ENCODE measurements around the gene MEGF6.

MEGF6 gene

GRCh38 chr1:3645666-3646355, 34.5 kb upstream of the MEGF6 start:
- DNase-seq: no peak

GRCh38 chr1:3645247-3645646, 33.9 kb upstream of the MEGF6 start:
- DNase-seq: no peak

- no peak for DNase-seq
Measured at GRCh38 chr1:3644273-3644672, 33.0 kb upstream of the MEGF6 start.

- DNase-seq: no peak
Measured at GRCh38 chr1:3642919-3643675, 31.8 kb upstream of the MEGF6 start.

GRCh38 chr1:3641816-3642215, 30.5 kb upstream of the MEGF6 start:
- DNase-seq: no peak

- no peak for DNase-seq
Measured at GRCh38 chr1:3641046-3641760, 29.9 kb upstream of the MEGF6 start.

GRCh38 chr1:3640121-3640837, 29.0 kb upstream of the MEGF6 start:
- no peak for DNase-seq

- DNase-seq: no peak
Measured at GRCh38 chr1:3639397-3639911, 28.1 kb upstream of the MEGF6 start.

GRCh38 chr1:3638676-3639075, 27.4 kb upstream of the MEGF6 start:
- no peak for DNase-seq

GRCh38 chr1:3638027-3638426, 26.7 kb upstream of the MEGF6 start:
- DNase-seq: no peak

GRCh38 chr1:3636531-3636930, 25.2 kb upstream of the MEGF6 start:
- DNase-seq: no peak

- no peak for DNase-seq
Measured at GRCh38 chr1:3636080-3636479, 24.8 kb upstream of the MEGF6 start.

- no peak for DNase-seq
Measured at GRCh38 chr1:3634059-3634800, 22.9 kb upstream of the MEGF6 start.

GRCh38 chr1:3633344-3634058, 22.2 kb upstream of the MEGF6 start:
- DNase-seq: no peak

- DNase-seq: no peak
Measured at GRCh38 chr1:3632716-3633343, 21.5 kb upstream of the MEGF6 start.

- DNase-seq: no peak
Measured at GRCh38 chr1:3632298-3632697, 21.0 kb upstream of the MEGF6 start.

- no peak for DNase-seq
Measured at GRCh38 chr1:3631320-3632260, 20.3 kb upstream of the MEGF6 start.

GRCh38 chr1:3630914-3631313, 19.6 kb upstream of the MEGF6 start:
- DNase-seq: no peak

- no peak for DNase-seq
Measured at GRCh38 chr1:3630161-3630611, 18.9 kb upstream of the MEGF6 start.
